A549 (cell line): ENCODE measurements around the gene CRADD. TPM values are rescaled to one million over a fixed set of nuclear protein-coding genes. Genes with fewer than 3 reads are reported as not detected.

ENCODE experiments used
- ATAC-seq, 2 experiments: fragments of 200-7000 bp in 1 of 2; fragments of >200 bp in 1 of 2; cut with Nextera tagmentation in 1 of 2; cut with Tn5 transposase in 1 of 2; 3 replicates each; pipeline versions ENCODE4 v1.8.0 to v1.9.1; 2018 to 2020; ENCODE audit warnings: mild to moderate bottlenecking in 1 of 2, moderate library complexity in 1 of 2
- CTCF ChIA-PET: fragments of 300-600 bp; sonication (Branson Sonifier 250); formaldehyde crosslinking; extraction: SDS; loops from one replicate; lab custom pipeline; 2021; ENCODE audit warnings: antibody characterized with exemption, inconsistent platforms; lab: Yijun Ruan, JAX
- POLR2A ChIA-PET: fragments of 350-600 bp; formaldehyde crosslinking; extraction: SDS; loops from one replicate; lab custom pipeline; 2021; ENCODE audit warnings: antibody characterized with exemption, inconsistent platforms; lab: Yijun Ruan, JAX
- DNase-seq, 2 experiments: peaks; one replicate each; pipeline versions ENCODE4 v3.0.0 to v3.0.0-alpha.2; 2011 to 2016; ENCODE audit warnings: low read depth in 1 of 2, low spot score in 1 of 2
- FAIRE-seq: peaks from 2 replicates; lab custom pipeline; 2011; peaks lifted over from hg19 to GRCh38; lab: Jason Lieb, UNC
- H3K27ac ChIP-seq, 2 experiments: fragments of >200 bp; sonication (Bioruptor Twin); formaldehyde crosslinking; 3 replicates each; pipeline ENCODE4 v1.5.1; 2016 to 2017
- H3K4me1 ChIP-seq: fragments of >200 bp; sonication (Bioruptor Twin); formaldehyde crosslinking; 3 replicates; pipeline ENCODE4 v1.6.1; 2016
- H3K4me2 ChIP-seq: fragments of >200 bp; sonication (Bioruptor Twin); formaldehyde crosslinking; 3 replicates; pipeline ENCODE4 v1.6.1; 2016
- H3K4me3 ChIP-seq: fragments of >200 bp; sonication (Bioruptor Twin); formaldehyde crosslinking; 3 replicates; pipeline ENCODE4 v1.5.1; 2016
- H3K9me3 ChIP-seq: fragments of >200 bp; sonication (Bioruptor Twin); formaldehyde crosslinking; 3 replicates; pipeline ENCODE4 v1.6.1; 2016
- ATOH8 ChIP-seq: fragments of 250-450 bp; sonication (Bioruptor Pico); IDR thresholded peaks from 2 replicates; pipeline ENCODE4 v1.5.0; 2020; ENCODE audit warnings: low read depth, mild to moderate bottlenecking, moderate library complexity
- BCL3 ChIP-seq: fragments of >200 bp; sonication (Bioruptor Twin); formaldehyde crosslinking; IDR thresholded peaks from 3 replicates; pipeline ENCODE4 v1.6.1; 2016
- CHD2 ChIP-seq: fragments of 150-350 bp; IDR thresholded peaks from 2 replicates; pipeline ENCODE4 v1.6.1; 2014; ENCODE audit warnings: low read length; ENCODE audit not compliant: partially characterized antibody
- CHD4 ChIP-seq: fragments of 200-600 bp; sonication (generic); IDR thresholded peaks from 2 replicates; pipeline ENCODE4 v1.6.1; 2016; ENCODE audit warnings: antibody characterized with exemption, mild to moderate bottlenecking, borderline replicate concordance
- E2F6 ChIP-seq: IDR thresholded peaks from 2 replicates; pipeline ENCODE4 v1.6.1; 2012; ENCODE audit warnings: low read depth, borderline replicate concordance
- ELK1 ChIP-seq: fragments of 150-350 bp; IDR thresholded peaks from 2 replicates; pipeline ENCODE4 v1.6.1; 2014; ENCODE audit warnings: low read depth, mild to moderate bottlenecking, low read length
- EP300 ChIP-seq, 2 experiments: fragments of >200 bp; sonication (Bioruptor Twin); formaldehyde crosslinking; IDR thresholded peaks; 2 replicates in 1 of 2; 3 replicates in 1 of 2; pipeline ENCODE4 v1.6.1; 2016 to 2017
- FOXS1 ChIP-seq: fragments of 250-450 bp; sonication (Bioruptor Pico); IDR thresholded peaks from 2 replicates; pipeline ENCODE4 v1.5.0; 2020; ENCODE audit warnings: mild to moderate bottlenecking, moderate library complexity
- HDAC2 ChIP-seq: fragments of 200-600 bp; sonication (generic); IDR thresholded peaks from 2 replicates; pipeline ENCODE4 v1.6.1; 2016
- HEYL ChIP-seq: fragments of 250-450 bp; sonication (Bioruptor Pico); IDR thresholded peaks from 2 replicates; pipeline ENCODE4 v1.8.0; 2021; ENCODE audit warnings: mild to moderate bottlenecking, moderate library complexity
- HOXA7 ChIP-seq: fragments of 250-450 bp; sonication (Bioruptor Pico); IDR thresholded peaks from 2 replicates; pipeline ENCODE4 v1.5.0; 2020; ENCODE audit warnings: mild to moderate bottlenecking, moderate library complexity
- JUNB ChIP-seq: fragments of >200 bp; sonication (Bioruptor Twin); formaldehyde crosslinking; IDR thresholded peaks from 2 replicates; pipeline ENCODE4 v1.6.1; 2016
- KDM1A ChIP-seq: fragments of 200-600 bp; sonication (generic); IDR thresholded peaks from 2 replicates; pipeline ENCODE4 v1.6.1; 2016; ENCODE audit warnings: low read depth, mild to moderate bottlenecking
- KDM5A ChIP-seq: fragments of 200-600 bp; sonication (generic); IDR thresholded peaks from 2 replicates; pipeline ENCODE4 v1.6.1; 2016; ENCODE audit warnings: antibody characterized with exemption, mild to moderate bottlenecking
- MAFK ChIP-seq: fragments of 450-650 bp; IDR thresholded peaks from 2 replicates; pipeline ENCODE4 v1.6.1; 2014; ENCODE audit not compliant: partially characterized antibody
- MAX ChIP-seq: IDR thresholded peaks from 2 replicates; pipeline ENCODE4 v1.6.1; 2012
- NR3C1 ChIP-seq: fragments of >200 bp; sonication (Bioruptor Twin); formaldehyde crosslinking; IDR thresholded peaks from 3 replicates; pipeline ENCODE4 v1.6.1; 2017
- POLR2AphosphoS2 ChIP-seq: conservative IDR thresholded peaks from 2 replicates; pipeline ENCODE4 v1.6.1; 2012; ENCODE audit warnings: low read length, improper control_type of control experiment, inconsistent platforms
- RARB ChIP-seq: fragments of 250-450 bp; sonication (Bioruptor Pico); IDR thresholded peaks from 2 replicates; pipeline ENCODE4 v1.8.0; 2021; ENCODE audit warnings: mild to moderate bottlenecking, moderate library complexity
- RCOR1 ChIP-seq: fragments of 150-350 bp; IDR thresholded peaks from 2 replicates; pipeline ENCODE4 v1.6.1; 2014; ENCODE audit warnings: antibody characterized with exemption, low read length, low read depth
- ZC3H11A ChIP-seq: fragments of 450-650 bp; IDR thresholded peaks from 2 replicates; pipeline ENCODE4 v1.6.1; 2014; ENCODE audit warnings: antibody characterized with exemption, mild to moderate bottlenecking
- WGBS: methylation state at CpG from one replicate; pipeline ENCODE4 v1.1.6; 2017; ENCODE audit errors: missing lambda C conversion rate; 5-methylcytosine and 5-hydroxymethylcytosine counted together
- polyA plus RNA-seq, 4 experiments: library from polyadenylated mRNA; depleted of rRNA in 3 of 4; stranded (reverse); fragments of >200 nt; fragmentation: RNase III in 1 of 4; extraction: RNeasy Plus Mini Kit Qiagen cat#74134 plus additional on column Dnase treatment in 1 of 4; gene quantifications; 2 replicates in 3 of 4; 3 replicates in 1 of 4; pipeline ENCODE4 v1.2.3, GENCODE V29; 2011 to 2017

The CRADD gene
- polyA plus RNA-seq, 2 of the 4 experiments (the other 2 are of a cell fraction), result 13.2 to 23.0 TPM

- H3K9me3 ChIP-seq, result no peaks in the 10 kb centered on the region
- POLR2A ChIA-PET, result no interaction called here
- no peak for TF ChIP-seq RCOR1
- TF ChIP-seq POLR2AphosphoS2, result no peak
- TF ChIP-seq ZC3H11A, result no peak
- TF ChIP-seq CHD4, result no peak
- TF ChIP-seq RARB, result no peak
- TF ChIP-seq EP300 (IDR thresholded peaks at IDR 0.05), result no peak
- no peak for TF ChIP-seq KDM5A
- no peak for TF ChIP-seq BCL3
- no peak for TF ChIP-seq HOXA7
- TF ChIP-seq MAFK, result no peak
- no peak for TF ChIP-seq HEYL (CRISPR knock-in tag)
- no peak overlapping the region for H3K27ac ChIP-seq
- CTCF ChIA-PET, result interaction anchor here (1.1 to 1.4 kb wide), 2 partner anchors 13 to 423 kb away, joined by 4 to 6 read pairs; no protein-coding TSS in a partner anchor
- no peak overlapping the region for H3K4me2 ChIP-seq
- H3K4me3 ChIP-seq, result no peak overlapping the region
- ATAC-seq, result no peak
- no peak for FAIRE-seq
- no peak for DNase-seq
- H3K4me1 ChIP-seq, result peaks cover 7% of the 10 kb centered on the region; the same call in 2 of the 3 replicates
- 90% methylated on average over 8 of the region's 8 CpGs for WGBS
These were observed 2.2 kb downstream of the CRADD start for GRCh38 chr12:93679308-93679925.

GRCh38 chr12:93680006-93680405 is 2.8 kb downstream of the CRADD start:
- Histone ChIP-seq H3K4me3 (no peak overlapping the region), H3K4me2 (no peak overlapping the region), H3K9me3 (no peaks in the 10 kb centered on the region), H3K4me1 (peaks cover 7% of the 10 kb centered on the region; the same call in 2 of the 3 replicates), H3K27ac (no peak overlapping the region)
- POLR2A ChIA-PET, result no interaction called here
- CTCF ChIA-PET, result interaction anchor here (1.4 kb wide), 1 partner anchor 12 kb away, joined by 4 read pairs; no protein-coding TSS in a partner anchor
- WGBS, result 82% methylated on average over 2 of the region's 2 CpGs
- ATAC-seq (no peak), FAIRE-seq (no peak), DNase-seq (no peak)
- TF ChIP-seq NR3C1 (no peak), KDM1A (no peak), HEYL (CRISPR knock-in tag) (no peak), HDAC2 (no peak), ELK1 (no peak), CHD4 (no peak), CHD2 (no peak), FOXS1 (CRISPR knock-in tag) (no peak), ATOH8 (no peak), JUNB (no peak), E2F6 (no peak), MAX (no peak)
